HG03460 (cell line): ENCODE data around the gene SRC.

Experiments
- ATAC-seq: cut with Tn5 transposase; IDR thresholded peaks from one replicate; pipeline ENCODE4 v1.9.1; 2021; ENCODE audit not compliant: unreplicated experiment

The SRC gene

DNA sequence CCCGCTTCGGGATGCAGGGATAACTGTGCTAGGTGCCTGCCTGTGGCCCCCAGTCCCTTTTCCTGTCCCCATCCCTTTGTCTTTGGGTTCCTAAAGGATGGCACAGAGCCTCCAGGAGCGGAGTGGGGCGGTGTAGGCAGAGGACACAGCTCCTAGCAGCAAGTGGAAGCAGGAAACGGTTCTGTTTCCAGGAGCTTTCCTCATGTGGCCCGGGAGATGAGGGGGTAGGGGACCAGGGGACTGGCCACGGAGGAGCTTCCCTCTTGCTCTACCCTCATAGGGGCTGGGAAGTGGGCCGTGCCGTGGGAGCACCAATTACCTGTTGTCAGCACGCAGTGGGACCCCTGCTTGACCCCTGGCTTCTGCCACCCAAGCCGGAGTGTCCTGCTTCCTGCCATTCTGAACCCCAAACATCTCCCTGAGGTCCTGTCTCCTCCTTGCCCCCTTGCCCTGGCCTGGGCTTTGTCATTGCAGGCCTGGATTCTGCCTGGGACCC is 76.9 kb downstream of the SRC start:
- ATAC-seq: no peak

DNA sequence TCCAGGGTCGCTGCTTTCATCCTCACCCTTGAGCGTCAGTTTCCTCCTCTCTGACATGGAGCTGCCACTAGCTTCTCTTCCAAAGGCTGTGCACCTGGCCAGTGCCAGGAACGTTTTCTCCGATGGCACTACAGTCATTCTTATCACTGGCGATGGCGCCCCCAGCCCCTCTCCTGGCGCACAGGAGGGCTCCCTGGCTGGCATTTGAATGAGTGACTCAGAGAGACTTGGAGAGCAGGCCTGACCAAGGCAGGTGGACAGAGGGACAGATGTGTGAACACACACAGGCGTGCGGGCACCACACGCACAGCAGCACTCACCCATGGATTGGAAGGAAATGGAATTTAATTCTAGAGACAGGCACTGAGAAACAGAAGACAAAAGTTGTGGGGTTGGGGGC is 77.6 kb downstream of the SRC start:
- no peak for ATAC-seq

DNA sequence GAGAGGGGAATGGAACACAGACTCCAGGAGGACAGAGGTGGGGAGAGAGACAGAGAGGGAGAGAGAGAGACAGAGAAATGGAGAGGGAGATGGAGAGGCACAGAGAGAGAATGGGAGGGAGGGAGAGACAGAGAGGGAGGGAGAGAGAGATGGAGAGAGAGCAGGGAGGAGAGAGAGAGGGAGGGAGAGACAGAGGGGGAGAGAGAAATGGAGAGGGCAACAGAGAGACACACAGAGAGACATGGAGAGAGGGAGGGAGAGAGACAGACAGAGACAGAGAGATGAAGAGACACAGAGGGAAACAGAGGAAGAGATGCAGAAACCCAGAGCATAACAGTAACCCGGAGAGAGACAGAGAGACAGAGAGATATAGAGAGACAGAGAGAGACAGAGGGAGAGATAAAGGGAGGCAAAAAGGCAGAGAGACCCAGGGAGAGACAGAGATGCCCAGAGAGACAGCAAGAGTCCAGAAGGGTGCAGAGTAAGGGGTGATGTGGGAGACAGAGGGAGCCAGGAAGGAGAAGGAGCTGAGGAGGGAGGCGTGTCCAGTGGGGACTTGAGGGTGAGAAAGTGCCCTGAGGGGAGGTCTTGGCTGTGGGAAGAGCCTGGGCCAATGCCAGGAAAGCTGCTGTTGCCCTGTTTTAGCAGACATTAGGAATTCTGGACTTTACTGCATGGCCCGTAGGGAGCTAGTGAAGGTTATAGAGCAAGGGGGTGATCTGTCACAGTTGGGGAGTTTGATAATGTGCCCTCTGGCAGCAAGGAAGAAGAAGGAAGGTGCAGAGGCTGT is 78.3 kb downstream of the SRC start:
- ATAC-seq: no peak

DNA sequence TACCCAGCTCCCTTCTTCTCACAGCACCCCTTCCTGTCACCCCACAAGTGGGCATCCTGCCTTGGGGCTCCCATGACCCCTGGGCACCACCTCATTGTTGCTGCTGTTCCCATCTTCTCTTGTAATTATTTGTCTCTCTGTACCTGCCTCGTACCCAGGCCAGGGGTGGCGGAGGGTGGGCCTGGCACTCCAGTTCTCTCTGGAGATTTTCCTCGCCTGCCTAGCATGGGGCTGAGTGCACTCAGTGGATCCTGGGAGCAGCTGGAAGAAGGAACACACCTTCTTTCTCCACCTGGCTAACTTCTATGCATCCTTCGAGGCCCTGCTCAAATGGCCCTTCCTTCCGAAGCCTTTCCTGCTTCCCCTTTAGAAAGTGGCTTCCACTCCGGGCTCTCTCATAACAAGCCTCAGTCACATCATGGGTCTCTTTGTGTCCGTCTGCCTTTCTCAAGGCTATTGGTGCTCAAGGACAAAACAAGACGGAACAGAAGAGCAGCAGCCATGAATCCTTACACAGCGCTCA is 79.2 kb downstream of the SRC start:
- no peak for ATAC-seq

DNA sequence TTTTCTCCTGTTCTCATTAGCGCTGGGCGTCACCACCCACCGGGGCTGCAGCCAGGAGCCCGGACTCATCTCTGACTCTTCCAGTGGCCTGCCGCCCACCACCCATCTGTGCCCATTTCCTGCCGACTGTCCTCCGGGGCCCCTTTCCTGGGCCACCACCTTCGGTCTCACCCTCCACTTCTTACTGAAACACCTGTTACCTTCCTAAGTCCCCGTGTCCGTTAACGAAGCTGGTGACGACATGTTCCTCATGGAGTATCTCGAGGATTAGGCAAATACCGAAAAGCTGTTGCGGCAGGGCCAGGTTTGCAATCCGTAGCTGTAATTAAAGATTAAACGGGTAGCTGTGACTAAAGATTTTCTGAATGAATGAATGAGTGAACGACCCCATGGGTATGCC is 80.2 kb downstream of the SRC start:
- ATAC-seq: no peak

DNA sequence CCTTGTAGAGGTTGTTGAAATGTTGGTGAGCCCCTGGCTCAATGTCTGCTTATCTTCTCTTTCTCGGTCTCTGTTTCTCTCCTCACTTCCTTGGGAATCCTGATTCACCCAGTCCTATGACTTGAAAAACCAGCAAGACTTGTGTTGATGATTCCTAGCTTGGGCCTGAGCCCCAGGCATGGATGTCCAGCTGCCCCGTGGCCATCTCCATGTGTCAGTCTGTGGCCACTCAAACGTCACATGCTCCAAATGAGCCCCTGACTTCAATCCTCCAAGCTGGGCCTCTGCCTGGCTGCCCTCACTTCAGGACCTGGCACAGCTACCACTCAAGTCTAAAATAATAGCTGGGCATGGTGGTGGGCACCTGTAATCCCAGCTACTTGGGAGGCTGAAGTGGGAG is 81.0 kb downstream of the SRC start:
- ATAC-seq: no peak

DNA sequence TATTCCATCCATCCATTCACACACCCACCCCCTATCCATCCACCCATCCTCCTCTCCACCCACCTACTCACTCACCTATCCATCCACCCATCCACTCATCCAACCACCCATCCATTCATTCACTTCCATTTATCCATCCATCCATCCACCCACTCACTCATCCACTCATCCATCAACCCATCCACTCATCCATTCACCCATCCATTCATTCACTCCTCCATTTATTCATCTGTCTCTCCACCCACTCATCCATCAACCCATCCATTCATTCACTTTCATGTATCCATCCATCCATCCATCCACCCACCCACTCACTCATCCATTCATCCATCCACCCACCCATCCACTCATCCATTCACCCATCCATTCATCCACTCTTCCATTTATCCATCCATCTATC is 84.1 kb downstream of the SRC start:
- no peak for ATAC-seq

DNA sequence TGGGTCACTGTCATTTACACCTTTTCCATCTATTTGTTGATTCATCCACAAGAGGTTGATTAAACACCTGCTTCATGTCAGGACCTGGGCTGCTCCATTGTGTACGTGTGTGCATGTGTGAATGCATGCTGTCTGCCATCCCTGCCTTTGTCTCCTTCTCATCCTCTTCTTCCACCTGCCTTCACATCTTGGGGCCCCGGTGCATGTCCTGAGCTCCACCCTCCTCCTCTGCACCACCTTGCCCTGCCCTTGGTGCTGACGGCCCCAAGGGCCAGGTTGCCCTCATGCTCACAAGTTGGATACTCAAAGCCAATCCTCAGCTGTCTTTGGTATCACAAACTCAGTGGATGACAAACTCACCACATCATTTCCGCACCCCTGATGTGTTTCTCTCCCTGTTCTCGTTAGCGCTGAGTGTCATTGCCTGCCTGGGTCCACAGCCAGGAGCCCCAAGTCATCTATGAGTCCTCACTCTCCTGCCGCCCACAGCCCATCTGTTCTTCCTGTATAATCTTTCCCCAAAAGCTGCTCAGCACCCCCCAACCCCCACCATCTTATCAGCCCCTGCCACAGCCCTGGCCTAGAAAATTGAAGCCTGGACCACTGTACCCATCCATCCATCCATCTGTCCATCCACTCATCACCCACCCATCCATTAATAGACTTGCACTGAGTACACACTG is 85.0 kb downstream of the SRC start:
- ATAC-seq: no peak

DNA sequence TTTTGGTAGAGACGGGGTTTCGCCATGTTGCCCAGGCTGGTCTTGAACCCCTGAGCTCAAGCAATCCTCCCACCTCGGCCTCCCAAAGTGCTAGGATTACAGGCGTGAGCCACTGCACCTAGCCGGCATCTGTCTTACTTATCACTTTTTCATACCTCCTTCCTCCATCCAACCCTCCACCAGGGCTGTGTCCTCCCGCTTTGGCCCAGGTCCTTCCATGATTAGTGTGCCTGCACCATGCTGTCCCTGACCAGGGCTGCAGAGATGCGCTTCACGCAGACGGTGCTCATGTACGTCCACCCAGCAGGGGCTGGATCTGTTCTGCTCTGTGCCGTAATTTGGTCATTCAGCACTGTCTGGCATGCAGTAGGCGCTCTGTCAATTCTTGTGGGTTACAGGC is 85.8 kb downstream of the SRC start:
- no peak for ATAC-seq

DNA sequence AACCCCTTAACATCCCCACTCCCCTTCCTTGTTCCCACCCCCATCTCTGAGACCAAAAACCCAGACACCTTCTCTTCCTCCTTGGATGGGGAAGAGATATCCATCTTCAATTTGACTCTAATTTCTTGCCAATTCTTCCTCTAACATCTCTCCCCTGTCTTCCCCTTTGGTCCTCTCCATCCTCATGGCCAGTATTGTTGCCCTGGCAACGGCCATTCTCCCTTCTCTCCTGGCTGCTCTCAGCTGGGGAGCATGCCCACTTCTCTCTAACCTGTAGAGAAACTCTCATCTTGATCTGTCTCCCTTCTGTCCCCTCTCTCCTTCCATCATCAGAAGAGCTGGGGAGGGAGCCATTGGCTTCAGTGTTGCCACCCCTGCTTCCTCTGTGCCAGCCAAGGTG is 86.7 kb downstream of the SRC start:
- no peak for ATAC-seq

DNA sequence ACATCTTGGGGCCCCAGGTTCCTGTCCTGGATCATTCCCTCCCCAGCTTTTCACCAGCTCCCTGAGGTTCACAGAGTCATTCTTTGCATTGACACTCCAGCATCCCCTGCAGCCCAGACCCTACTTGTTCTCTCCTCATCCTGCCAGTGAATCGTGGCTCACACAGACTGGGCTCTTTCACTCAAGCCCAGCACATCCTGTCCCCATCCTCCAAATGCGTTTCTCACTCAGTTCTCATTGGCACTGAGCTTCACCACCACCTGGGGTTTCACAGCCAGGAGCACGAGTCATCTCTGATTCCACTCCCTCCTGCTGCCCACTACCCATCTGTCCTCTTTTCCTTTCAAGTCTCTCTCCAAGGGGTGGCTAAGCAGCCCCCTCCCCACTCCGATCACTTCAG is 89.7 kb downstream of the SRC start:
- no peak for ATAC-seq

DNA sequence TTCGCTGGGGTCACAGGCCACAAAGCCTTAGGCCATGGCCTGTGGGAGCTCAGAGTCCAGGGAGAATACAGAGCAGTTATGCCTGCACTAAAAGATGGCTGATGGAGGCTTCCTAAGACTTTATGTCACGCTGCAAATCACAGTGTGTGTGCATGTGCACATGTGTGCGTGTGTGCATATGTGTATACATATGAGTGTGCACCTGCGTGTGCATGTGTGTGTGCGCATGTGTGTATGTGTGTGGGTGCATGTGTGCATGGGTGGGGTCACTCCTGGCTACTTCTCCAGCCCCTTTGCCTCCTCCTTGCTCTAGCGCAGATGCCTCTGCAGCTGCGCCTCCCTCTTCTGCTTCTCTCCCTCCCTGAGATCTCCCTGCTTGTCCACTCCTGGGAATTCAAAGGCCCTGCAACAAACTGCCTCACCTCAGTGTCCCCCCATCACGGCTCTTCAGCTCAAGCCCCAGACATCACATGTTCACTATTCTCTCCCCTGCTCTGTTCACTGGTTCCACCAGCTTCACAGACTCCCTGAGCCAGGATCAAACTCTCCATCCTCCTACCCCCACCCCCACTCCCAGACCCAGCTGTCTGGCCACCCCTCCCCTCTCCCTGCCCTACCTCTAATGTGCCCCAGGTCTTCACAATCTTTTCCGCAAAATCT is 90.7 kb downstream of the SRC start:
- ATAC-seq: no peak

DNA sequence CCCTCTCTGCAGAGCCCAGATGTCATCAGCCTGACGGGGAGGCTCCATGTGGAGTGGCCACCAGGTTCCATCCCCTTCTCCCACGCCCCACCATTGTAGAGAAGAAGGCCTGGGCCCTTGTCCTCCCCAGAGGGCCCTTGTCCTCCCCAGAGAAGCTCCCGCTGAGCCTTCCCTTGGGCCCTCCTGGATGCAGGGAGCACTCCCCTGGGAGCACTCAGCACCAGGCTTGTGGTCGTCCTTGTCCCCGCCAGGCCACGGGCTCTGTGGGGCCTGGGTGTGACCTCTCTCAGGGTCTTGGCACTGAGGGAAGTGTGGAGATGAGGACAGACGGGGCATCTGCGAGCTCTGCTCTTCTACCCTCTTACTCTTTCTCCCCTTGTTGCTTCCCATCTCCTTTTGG is 91.7 kb downstream of the SRC start:
- ATAC-seq: no peak

DNA sequence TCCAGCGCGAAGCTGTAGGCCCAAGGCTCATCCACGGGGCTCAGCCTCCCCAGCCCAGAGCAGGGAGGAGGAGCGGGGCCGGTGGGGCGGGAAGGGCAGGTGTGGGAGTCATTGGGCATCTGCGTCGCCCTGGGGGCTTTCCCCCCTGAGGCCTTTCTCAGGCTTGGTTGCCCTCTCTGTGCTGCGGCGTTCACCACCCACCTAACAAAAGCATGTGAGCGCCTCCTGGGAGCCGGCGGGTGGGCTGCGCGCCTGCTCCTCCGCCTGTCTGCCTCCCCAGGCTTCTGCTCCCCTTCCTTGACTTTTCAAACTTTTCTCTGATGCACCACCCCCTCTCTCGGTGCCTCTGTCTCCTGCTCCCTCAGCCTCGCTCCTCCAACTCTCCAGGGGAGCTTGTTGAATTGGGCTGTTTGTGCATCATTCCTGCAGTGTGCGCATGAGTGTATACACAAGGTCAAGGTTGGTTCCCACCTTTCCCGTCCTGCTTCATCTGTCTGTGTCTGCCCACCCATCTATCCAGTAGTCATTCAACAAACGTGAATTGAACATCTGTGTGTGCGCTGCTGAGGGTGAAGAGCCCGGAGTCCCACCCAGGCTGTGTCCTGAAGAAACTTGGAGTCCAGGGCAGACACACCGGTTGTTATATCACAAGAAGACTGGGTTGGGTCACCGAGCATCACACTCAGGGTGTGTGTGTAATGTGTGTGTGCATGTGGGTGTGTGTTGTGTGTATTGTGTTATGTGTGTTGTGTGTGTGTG is 92.7 kb downstream of the SRC start:
- ATAC-seq: no peak

DNA sequence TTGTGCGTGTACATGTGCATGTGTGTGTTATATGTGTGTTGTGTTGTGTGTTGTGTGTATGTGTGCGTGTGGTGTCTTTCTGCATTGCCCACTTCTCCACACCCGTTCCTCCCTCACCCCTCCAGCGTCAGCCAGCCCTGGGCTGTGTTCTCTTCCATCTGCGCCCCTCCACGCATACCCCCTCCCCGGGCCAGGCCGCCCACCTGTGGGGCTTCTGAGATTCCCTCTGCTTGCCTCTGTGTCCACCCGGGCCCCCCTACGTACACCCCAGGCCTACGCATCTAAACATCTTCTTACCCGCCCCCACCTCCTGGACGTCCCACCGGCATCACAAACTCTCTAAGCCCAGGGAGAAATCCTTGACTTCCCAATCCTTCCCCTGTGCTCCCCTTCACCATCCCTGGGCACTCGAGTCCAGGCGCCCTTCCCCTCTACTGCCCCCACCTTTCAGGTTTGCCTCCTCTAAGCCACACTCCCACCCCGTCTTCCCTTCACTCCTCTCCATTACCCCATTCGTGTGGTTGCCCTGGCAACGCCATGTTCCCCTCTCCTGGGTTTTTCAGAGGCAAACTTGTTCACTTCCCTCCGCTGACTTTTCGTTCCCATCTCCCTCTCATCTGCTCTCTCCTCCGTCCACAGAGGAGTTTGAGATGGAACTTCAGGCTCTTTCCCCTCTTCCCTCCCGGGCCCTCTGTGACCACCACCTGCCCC is 93.4 kb downstream of the SRC start:
- ATAC-seq: no peak

DNA sequence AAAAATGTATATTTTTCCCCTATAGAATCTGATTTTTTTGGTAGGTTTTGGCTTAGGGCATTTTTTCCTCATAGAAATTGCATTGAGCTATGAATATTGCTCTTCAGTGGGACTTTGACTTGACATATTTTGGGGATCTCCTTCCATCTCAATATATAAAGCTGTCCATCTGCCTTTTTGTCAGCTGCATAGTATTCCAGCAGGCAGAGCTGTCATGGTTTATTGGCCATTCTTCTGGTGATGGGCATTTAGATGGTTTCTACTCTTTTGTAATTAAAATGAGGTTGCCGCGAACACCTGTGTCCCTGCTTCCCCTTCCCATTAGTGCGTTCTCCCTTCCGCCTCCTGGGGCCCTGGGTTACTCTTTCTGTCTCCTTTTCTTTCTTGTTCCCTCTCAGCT is 95.1 kb downstream of the SRC start:
- ATAC-seq: no peak

DNA sequence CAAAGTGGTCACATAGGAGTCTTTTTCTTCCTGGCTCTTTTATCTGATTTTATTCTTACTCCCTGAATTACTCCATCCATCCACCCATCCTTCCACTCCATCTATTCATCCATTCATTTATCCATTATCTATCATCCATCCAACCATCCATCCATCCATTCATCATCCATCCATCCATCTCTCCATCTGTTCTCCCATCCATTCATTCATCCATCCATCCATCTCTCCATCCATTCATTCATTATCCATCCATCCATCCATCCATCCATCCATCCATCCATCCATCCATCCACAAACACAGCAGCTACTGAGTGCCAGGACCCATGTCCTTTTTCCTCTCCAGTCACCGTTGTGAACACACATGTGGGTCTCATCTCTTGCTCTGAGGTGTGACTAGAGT is 96.6 kb downstream of the SRC start:
- no peak for ATAC-seq

DNA sequence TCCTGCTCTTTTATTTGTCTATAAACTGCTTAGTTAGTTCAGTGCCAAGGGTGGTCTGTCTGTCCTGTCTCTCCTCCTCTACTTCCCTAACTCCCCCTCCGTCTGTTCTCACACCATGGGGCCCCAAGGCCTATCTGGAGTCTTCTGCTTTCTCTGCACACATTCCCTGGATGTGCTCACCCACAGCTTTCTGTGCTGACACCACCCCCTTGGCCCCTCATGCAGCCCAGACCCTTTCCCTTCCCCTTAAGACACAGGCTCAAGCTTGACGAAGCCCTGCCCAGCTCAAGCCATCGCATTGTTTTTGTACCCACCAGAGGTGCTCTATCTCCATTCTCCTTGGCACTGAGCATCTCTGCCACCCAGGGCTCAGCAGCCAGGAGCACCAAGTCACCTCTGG is 97.0 kb downstream of the SRC start:
- ATAC-seq: no peak

DNA sequence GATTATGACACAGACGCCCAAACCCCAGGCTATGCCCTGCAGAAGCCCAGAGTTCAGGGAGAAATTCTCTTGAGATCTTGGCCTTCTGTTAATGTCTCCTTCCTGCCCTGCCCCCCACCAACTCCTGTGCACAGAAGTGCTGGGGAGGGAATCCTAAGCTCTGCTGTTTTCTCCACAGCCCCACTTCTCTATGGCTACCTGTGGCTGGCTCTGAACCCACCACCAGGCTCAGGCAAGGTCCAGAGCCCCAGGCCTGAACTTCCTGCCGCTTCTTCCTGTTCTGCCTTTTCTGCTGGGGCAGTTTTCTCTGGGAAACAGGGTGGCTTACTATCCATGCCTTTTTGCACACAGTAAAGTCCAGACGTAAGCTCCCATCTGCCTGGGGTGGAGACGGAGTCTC is 97.7 kb downstream of the SRC start:
- ATAC-seq: no peak

DNA sequence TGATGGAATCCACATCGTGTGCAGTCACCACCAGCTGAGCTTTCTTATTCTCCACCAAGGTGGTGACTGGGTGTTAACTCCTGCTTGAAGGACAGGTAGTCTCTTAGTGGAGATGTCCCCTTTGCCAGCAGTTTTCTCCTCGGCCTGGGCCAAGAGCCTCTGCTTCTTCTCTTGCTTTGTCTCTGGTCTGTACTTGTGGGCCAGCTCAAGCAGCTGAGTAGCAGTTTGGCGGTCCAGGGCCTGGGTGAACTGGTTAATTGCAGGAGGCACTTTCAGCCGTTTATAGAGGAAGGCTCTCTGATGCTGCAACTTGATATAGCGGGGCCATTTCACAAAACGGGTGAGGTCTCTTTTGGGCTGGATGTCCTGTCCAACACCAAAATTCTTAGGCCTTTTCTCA is 99.1 kb downstream of the SRC start:
- ATAC-seq: no peak
